ENCODE results near the gene GAS2L1.
A peak's percentile ranks its signal among the peaks of the same experiment; 100 is the strongest.
"Not testable (repeated sequence)": the region's sequence is repeated elsewhere in the genome, so short reads cannot be mapped to it uniquely, and the experiment has no call there.

GAS2L1 gene

DNA sequence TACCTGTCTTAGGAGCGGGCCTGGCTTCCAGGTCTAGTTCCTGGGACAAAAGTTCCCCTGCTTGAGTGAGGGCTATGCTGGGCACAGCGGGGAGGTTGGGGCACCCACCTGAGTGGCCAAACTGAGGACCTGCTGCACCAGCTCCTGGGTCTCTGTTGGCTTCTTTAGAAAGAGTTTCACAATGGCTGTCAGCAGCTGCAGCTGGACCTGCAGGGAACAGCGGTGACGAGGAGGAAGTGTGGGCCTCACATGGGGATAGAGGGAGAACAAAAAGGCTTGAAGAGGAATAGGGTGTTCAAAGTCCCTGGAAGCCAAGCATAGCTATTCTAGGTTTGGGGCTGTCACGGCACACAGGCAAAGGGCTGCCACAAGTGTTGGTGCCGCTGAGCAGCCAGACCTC lies 35.7 kb downstream of the GAS2L1 start:
- H3K4me3 ChIP-seq (replicated peaks; ENCODE audit: low read depth, low read length) = no peak overlapping the region
- TF ChIP-seq, protein P1, sequence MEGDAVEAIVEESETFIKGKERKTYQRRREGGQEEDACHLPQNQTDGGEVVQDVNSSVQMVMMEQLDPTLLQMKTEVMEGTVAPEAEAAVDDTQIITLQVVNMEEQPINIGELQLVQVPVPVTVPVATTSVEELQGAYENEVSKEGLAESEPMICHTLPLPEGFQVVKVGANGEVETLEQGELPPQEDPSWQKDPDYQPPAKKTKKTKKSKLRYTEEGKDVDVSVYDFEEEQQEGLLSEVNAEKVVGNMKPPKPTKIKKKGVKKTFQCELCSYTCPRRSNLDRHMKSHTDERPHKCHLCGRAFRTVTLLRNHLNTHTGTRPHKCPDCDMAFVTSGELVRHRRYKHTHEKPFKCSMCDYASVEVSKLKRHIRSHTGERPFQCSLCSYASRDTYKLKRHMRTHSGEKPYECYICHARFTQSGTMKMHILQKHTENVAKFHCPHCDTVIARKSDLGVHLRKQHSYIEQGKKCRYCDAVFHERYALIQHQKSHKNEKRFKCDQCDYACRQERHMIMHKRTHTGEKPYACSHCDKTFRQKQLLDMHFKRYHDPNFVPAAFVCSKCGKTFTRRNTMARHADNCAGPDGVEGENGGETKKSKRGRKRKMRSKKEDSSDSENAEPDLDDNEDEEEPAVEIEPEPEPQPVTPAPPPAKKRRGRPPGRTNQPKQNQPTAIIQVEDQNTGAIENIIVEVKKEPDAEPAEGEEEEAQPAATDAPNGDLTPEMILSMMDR (IDR thresholded peaks at IDR 0.05; ENCODE audit: low read length, missing control alignments) = no peak
- DNase-seq (ENCODE audit: low read depth) = no peak

DNA sequence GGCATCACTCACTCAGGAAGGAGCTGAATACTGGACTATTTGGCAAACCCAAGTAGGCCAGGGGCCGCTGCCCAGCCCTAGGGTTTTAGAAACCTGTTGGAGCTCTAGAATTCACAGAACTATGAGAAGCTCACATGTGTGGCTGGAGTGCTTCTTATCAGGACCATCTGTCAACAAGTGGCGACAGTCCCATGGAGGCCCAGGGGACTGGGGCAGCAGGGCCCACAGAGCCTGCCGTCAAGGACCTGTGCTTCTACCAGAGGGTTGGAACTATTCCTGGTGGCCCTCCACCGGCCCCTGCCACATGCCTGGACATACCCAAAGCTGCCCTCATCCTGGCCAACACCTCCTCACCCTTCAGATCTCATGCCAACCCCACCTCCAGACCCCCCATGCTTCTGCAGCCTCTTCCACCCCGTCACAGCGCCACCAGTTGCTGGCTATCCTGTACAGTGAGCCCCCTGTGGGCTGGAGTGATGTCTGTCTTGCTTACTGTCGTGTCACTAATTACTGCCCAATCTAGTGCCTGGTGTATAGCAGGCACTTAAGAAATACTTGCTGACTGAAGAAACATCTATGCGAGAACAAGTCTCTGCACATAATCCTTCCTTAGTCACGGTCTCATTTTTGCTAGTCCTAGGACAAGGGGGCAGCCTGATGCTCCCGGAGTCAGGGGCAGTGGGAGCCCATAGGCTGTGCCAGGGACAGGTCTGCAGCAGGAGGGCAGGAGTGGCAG lies 36.3 kb downstream of the GAS2L1 start:
- no peak for DNase-seq (ENCODE audit: low read depth)
- TF ChIP-seq, protein P1 (IDR thresholded peaks at IDR 0.05; ENCODE audit: low read length, missing control alignments) = no peak
- H3K4me3 ChIP-seq (replicated peaks; ENCODE audit: low read depth, low read length) = no peak overlapping the region

DNA sequence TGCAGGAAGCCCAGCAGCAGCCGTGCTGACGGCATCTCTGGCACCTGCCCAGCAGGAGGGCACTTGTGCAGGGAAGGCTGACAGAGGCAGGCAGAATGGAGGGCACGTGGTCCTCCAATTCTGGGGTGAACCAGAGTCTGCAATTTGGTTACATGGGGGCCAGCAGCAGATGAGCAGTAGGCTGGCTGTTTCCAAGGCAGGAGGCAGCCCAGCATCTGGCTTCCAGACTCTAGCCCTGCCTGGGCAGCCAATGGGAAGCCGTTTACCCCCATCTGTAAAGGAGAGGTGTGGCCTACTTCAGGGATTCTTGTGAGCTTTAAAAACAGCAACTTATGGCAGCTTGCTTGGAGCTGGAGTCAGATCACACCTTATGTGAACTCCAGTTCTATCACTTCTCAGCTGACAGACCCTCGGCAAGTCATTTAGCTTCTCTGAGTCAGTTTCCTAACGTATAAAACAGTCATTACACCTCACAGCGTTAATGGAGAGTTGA lies 36.9 kb downstream of the GAS2L1 start:
- DNase-seq (ENCODE audit: low read depth) = no peak
- H3K4me3 ChIP-seq (replicated peaks; ENCODE audit: low read depth, low read length) = no peak overlapping the region
- TF ChIP-seq, protein P1 (IDR thresholded peaks at IDR 0.05; ENCODE audit: low read length, missing control alignments) = no peak

DNA sequence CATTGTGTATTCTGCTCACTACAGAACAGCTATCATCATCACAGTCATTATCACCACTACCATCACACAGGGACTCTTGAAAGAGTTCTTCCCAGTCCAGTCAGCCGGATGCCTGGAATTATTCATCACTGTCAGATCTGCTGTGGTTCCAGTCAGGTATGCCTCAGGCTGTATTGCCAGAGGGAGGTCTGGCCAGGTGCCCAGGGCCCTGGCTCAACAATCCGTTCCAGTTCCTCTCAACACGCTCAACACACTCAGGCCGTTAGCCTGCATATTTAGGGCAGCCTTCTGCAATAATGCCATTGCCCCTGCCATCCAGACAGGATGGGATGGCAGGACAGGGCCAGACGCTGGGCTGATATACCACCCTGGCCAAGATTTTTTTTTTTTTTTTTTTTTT lies 37.7 kb downstream of the GAS2L1 start:
- H3K4me3 ChIP-seq (replicated peaks; ENCODE audit: low read depth, low read length) = no peak overlapping the region
- peak; percentile 87 for DNase-seq (ENCODE audit: low read depth)
- TF ChIP-seq, protein P1 (IDR thresholded peaks at IDR 0.05; ENCODE audit: low read length, missing control alignments) = no peak

DNA sequence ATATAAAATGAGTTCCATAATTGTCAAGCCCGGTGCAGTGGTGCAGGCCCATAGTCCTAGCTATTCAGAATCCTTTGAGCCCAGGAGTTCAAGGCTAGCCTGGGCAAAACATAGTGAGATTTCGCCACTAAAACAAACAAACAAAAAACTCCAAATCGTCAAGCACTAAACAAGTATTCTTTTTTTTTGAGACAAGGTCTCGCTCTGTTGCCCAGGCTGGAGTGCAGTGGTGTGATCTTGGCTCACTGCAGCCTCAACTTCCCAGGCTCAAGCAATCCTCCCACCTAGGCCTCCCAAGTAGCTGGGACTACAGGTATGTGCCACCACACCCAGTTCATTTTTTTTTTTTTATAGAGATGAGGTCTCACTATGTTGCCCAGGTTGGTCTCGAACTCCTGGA lies 38.4 kb downstream of the GAS2L1 start:
- DNase-seq (ENCODE audit: low read depth) = not testable (repeated sequence)

DNA sequence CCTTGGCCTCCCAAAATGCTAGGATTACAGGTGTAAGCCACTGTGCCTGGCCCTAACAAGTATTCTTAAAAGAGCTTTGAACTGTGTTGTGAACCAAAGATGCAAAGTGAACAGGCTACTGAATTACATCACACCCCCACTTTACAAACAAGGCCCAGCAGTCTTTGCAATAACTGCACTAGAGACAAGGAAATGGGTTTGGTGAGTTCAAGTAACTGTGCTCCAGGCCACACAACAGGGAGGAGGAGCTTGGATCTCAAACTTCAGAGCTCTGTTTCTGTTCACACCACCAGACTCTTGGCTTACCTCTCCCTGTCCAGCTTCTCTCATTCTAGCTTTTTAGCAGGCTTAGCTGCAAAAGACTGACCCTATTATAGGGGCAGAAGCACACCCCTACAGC lies 39.5 kb downstream of the GAS2L1 start:
- TF ChIP-seq, protein P1 (IDR thresholded peaks at IDR 0.05; ENCODE audit: low read length, missing control alignments) = no peak
- no peak overlapping the region for H3K4me3 ChIP-seq (replicated peaks; ENCODE audit: low read depth, low read length)
- DNase-seq (ENCODE audit: low read depth) = no peak

More for the DNA sequence above, 38.4 kb downstream of the GAS2L1 start:
- H3K4me3 ChIP-seq (replicated peaks; ENCODE audit: low read depth, low read length) = not testable (repeated sequence)

DNA sequence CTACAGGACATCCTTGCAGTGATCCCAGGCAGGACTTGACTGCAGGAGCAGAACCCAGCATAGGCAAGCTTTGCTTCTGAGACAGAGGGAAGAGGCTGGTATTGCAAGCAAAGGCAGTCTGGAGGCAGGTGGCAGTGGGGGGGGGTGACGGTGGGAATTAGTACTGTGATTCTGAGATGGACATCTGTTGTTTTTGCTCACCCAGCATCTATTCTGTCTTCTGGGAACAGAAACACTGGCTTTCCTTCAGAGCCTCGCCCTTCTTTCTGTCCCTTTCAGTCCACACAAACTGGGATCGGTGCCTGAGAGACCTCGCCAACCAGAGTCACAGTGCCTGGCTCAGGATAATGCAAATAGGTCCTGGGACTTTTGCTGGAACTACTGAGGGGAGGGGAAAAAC lies 40.2 kb downstream of the GAS2L1 start:
- H3K4me3 ChIP-seq (replicated peaks; ENCODE audit: low read depth, low read length) = no peak overlapping the region
- TF ChIP-seq, protein P1 (IDR thresholded peaks at IDR 0.05; ENCODE audit: low read length, missing control alignments) = no peak
- DNase-seq (ENCODE audit: low read depth) = no peak

Data from fibroblast of pulmonary artery (primary cell).